Stimulated activated CD4-positive, alpha-beta T cell treated with anti-CD3 and anti-CD28 coated beads, Interleukin-15, amount 100 ng/mL, for 1 hour (primary cell): Measurements from ENCODE around the gene WDR35.
"Not testable (repeated sequence)": the region's sequence is repeated elsewhere in the genome, so short reads cannot be mapped to it uniquely, and the experiment has no call there.

Source experiments
- DNase-seq, 2 donors: peaks; one replicate each; pipeline ENCODE4 v3.0.0-alpha.2; 2020; ENCODE audit warnings: low read depth in 1 of 2, low spot score in 1 of 2

Gene WDR35

DNA sequence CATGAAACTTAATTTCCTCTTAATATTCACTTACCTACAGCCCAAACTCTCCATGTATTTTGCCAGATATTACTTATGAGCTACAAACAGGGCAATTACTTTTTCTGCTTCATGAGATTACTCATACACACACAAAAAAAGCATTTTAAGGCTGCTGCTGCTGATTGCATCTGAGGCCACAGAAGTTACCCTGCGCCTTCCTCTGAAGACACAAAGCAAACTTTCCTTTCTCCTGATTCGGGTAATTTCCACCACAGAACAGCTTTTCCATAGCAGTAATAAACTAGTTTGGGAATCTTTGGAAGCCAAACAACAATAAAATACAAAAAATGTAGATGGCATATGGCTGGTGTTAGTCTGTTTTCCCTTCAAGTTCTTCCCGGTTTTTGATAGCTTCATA, 94.4 kb downstream of the WDR35 start:
- no peak for DNase-seq

DNA sequence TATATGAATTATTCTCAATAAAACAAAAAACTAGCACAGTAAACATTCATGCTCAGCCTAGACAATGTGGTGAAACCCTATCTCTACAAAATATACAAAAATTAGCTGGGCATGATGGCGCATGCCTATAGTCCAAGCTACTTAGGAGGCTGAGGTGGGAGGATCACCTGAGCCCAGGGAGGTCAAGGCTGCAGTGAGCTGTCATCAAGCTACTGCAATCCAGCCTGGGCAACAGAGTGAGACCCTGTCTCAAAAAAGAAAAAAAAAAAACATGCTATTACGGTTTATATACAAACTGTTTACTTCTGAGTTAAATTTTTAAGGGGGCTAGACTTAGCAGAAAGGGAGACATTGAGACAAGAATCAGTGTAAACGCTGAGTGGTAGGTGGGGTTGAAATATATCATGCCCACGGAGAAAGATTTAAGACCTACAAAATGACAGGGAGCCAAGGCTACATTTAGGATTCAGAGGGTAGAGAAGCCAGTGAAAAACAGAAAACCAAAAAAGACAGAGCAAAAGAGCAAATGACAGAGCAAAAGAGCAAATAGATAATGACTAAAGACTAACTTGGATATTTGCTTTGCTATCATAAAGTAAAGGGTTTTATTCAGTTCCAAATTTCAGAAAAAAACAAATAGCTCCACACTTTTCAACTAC, 95.6 kb downstream of the WDR35 start:
- no peak for DNase-seq

DNA sequence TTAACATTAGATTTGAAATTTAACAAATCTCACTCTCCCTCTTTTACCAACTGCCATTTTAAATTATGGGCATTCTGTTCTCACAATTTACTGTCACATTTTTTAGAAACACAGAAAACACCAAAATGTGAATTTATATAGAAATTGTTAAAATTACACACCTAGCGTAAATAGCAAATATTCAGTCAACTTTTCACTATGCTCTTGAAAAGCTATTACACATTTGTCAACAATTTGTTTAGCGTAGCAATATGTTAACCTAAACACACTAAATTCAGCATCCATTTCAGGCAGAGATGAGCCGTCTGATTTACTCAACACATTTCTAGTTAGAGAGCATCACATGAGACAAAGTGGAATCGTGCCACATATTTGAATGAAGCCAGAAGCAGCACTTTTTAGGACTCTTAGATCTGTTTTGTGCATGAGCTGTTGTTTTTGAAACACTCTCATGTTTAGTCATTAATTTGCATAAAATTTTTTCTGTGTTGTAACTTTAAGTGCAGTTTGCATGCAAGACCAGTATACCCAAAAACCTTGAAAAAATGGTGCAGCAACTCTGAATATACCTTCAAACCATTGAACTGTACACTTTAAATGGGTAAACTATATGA, 96.3 kb downstream of the WDR35 start:
- no peak for DNase-seq

DNA sequence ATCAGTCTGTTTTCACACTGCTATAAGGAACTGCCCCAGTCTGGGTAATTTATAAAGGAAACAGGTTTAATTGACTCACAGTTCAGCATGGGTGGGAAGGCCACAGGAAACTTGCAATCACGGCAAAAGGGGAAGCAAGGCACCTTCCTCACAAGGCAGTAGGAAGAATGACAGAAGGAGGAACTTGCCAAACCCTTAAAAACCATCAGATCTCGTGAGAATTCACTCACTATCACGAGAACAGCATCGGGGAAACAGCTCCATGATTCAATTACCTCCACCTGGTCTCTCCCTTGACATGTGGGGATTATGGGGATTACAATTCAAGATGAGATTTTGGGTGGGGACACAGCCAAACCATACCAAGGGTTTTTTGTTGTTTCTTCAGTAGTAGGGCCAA, 97.9 kb downstream of the WDR35 start:
- DNase-seq, result not testable (repeated sequence)

DNA sequence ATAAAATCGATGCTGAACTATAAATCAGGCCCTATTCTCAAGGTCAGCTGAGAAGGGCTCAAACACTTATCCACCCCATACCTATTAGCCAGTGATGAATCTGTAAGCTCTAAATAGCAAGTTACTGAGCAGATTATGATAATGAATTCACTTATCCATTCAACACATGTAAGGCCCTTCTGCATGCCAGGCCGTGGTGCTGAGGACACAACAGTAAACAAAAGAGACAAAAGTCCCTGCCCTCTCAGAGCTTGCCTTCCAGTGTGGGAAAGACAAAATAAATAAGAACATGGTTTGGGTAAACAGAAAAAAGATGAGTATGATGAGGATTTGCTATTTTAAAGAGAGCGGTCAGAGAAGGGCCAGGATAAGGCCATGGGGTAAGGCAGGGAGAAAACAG, 99.8 kb downstream of the WDR35 start:
- DNase-seq, result no peak

DNA sequence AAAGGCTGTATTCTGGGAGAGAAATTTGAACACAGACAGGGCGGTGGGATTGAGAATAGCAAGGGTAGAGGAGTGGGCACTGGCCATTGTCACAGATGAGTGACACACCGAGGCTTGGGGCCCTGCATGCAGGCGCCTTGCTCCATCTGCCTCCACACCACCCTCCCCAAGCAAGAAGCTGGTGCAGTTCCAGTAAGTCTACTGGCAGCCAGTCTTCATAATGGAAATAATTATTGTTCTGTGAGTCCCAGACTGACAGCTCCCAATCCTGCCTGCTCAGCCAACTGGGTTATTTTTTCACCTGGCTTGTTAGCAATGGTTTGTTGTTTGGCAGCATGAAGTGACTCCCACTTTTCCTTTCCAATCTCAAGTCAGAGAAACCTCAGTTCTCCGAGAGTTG, 101.1 kb downstream of the WDR35 start:
- DNase-seq, result no peak

DNA sequence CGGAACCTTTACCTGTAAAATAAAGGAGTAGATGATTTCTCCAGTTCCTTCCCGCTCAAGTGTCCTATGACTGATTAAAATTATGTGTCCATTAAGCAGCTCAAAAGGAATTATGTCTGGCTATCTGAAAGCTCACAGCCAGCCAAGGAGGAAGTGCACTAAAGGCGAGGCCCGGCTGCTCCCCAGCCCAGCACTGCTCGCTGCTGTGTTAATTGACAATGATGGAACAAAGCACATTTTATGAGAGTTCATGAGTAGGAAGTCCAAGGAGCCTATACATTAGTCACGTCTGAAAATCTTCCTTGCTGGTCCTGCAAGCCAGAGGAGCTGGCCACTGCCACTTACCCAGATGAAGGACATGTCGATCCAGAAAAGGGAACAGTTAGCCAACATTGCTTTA, 102.4 kb downstream of the WDR35 start:
- DNase-seq, result no peak

DNA sequence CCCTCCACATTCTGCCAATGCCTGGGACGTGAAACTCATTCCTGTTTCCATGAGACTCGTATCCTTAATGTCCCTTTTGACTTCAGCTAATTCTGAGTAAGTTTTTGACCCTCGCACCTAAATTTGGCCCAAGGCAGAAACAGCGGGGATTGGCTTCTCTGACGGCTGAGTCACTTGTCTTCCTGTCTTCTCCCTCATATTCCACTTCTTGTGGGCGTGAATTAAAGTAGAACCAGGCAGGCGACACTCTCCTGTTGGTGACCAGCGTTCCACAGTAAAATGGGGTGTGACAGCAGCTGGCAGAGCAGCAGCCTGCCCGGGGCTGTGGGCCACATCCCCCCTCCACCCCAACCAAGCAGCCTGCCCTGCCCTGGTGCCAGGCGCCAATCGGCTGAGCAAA, 103.6 kb downstream of the WDR35 start:
- no peak for DNase-seq

DNA sequence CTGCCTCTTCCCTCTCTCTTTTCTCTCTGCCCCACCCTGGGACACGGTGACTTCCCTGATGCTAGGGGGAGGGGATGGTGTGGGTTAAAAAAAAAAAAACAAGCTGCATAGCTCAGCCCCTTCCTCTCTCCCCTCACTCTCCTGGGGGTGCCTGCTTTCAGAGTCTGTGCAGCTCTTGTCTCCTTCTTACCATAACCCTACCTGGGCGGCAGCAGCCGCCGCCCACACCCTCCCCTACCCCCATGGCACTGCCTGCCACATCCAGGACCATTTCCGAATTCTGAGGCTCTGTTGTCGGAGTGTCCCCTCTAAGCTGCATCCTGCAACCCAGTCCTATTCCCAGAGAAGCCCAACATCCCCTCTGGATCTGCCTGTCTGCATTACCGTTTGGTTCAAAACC, 104.1 kb downstream of the WDR35 start:
- DNase-seq, result no peak

DNA sequence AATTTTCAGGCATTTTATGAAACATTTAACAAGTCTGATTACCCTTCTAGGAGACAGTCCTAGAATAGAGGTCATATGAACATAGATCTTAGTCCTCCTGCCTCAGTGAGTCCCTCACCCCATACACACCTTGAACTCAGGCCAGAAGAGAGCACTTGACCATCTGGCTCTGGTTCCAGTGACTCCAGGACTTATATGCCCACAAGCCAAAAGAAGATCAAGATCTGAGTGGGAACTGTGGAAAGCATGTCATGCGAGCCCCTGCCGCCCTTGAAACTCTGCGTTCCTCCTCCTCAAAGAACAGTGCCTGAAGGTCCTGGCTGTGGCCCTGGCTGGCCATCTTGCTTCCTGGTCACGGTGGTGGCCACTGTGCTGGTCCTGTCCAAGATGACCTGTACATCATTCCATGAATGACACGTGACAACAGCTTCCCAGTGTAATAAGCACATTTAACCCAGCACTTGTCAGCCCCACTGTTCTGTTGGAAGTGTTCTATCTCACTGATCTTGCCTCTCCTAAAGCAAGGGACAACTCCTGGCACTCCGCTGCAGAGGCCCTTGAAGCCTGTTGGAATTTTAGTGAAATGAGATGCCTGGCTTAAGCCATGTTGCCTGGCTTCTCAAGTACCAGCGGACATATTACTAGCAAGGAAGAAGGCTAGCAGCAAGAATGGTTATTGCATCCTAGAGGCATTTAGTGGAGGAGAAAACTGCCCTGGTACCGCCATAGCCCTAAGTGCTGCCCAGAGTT, 105.8 kb downstream of the WDR35 start:
- no peak for DNase-seq

DNA sequence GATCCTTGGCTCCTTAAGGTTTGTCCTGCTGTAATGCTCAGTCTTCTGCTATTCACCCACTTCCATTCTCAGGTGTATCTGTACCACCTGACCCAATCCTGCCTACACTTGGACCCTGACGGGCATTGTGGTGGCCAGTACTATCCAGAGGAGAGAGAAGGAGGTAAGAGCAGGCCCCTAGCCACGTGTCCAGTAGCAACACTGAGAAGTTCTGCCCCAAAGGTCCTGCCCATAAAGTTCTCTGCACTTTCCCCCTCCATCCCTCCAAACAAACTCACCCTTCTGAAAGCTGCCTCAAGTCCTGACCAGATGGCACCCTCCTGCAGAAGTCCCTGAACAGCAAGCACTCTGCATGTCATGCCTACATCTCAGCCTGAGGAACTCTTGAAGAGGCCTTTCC, 106.4 kb downstream of the WDR35 start:
- DNase-seq, result no peak

DNA sequence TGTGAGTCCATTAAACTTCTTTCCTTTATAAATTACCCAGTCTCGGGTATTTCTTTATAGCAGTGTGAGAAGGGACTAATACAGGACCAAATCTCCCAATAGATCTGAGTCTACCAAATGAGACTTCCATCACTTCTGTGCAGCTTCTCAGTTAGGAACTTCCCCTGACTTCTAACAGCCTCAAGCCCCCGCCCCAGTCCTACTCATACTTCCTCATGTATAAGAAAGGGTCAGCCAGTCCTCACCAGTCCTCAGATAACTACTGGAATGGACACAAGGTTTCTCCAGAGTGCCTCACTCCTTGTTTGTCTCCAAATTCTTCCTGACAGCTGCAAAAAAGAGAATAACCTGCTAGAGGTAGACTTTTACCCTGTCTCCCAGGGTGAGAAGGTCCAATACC, 107.6 kb downstream of the WDR35 start:
- no peak for DNase-seq

DNA sequence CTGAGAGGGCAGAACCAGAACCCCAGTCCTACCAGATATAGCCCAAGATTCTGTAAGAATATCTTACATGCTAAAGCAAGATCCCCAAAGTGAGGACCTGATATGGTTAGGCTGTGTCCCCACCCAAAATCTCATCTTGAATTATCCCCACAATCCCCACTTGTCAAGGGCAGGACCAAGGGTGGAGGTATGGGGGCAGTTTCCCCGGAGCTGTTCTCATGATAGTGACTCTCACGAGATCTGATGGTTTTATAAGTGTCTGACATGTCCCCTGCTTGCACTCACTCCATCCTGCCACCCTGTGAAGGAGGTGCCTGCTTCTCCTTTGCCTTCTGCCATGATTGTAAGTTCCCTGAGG, 108.0 kb downstream of the WDR35 start:
- DNase-seq, result no peak

DNA sequence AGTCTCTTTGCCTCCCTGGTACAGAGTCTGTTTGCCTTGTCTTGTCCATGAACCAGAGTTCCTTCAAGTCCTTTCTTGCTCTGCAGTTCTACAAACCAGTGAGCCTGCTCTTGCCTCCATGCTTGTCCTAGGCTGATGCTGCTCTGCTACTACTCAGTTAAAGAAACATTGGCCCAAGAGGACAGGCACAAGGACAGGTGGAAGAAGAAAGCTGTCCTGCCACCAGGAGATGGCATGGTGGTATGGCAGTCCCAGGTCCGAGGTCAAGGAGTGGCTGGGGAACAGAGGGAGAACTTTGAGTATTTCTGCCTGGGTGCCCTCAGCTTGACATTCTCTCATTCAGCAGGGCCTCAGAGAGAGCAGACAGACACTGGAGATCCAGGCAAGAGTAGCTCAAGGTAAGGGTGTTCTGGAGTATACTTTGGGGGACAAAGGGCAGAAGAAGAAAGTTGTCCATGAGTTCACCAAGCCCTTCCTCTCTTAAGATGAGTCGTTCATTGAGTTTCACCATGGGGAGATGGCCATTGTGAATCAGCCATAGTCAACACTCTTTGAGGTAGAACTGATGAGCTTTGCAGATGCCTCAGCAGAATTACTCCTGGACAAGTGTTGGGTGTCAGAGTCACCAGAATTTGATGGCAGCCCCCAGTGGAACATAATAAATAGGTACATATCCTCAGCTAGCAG, 108.5 kb downstream of the WDR35 start:
- DNase-seq, result no peak

DNA sequence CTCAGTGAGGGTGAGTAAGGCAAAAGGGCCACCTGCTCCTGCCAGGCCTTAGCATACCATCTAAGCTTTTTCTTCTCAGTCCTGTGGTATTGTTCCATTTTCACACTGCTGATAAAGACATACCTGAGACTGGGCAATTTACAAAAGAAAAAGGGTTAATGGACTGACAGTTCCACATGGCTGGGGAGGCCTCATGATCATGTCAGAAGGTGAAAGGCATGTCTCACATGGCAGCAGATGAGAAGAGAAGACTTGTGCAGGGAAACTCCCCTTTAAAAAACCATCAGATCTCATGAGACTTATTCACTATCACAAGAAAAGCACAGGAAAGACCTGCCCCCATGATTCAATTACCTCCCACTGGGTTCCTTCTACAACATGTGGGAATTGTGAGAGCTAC, 109.7 kb downstream of the WDR35 start:
- DNase-seq, result not testable (repeated sequence)

DNA sequence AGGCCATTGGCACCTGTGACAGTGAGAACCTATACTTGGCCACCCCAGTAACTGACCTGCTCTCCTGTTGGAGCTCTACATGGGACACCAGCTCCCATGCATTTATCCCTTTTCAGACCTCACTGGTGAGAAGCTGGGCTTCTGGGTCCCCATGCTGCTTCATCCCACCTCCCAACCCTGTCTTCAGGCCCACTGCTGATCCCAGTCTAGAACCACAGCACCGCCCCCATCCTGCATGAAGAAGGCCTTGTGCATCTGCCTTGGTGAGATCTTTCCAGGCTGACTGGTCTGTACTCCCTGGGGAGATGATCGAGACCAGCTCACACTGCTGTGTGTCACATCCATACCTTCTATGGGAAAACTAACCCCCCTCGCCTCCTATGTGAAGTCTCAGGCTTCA, 110.8 kb downstream of the WDR35 start:
- DNase-seq, result no peak

DNA sequence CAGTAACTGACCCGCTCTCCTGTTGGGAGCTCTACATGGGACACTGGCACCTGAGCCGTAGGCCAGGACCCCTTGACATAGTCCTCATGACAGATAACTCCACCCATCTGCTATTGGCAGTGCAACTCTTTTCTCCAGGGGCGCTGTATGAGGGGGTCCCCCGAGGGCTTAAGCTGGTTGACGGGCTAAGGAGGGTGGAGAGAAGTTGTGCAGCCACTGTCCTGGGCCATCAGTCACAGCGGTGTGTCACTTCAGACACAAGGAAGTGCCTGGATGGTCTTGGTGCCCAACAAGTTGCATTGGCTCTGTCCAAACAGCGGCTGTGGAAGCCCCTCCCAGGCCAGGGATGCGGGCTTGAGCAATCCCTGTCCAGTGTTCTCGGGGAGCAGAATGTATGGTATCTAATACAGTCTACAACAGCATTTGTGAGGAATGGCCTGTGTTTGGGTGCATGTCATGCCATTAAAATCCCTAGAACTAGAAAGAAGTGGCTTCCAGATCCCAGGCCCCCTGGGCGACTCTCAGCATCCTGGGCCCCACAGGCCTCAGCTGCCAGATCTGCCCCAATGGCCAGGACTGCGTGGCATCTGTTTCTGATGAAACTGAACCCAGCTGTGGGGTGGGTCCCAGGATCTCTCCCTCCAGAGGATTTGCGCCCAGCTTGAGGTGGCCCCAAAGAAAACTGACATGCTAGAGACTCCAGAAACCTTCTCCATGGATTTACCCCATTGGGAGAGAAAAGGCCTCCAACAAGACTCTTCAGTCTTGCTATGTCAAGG, 111.4 kb downstream of the WDR35 start:
- DNase-seq, result no peak

DNA sequence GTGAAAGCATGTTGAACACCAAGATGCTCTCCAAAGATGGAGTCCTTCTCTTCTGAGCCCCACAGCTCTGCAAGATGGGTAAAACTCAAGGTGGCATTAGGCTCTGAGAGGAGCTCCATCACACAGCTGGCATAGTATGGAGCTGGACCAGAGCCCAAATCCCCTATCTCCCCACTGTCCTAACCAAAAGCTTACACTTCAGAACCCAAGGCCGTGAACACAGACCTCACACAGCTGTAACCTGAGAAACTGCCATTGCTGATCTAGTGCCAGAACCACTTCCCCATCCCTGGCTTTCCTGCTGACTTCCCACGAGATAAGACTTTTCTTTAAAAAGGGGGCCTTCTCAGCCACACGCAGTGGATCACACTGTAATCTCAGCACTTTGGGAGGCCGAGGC, 113.2 kb downstream of the WDR35 start:
- DNase-seq, result no peak

DNA sequence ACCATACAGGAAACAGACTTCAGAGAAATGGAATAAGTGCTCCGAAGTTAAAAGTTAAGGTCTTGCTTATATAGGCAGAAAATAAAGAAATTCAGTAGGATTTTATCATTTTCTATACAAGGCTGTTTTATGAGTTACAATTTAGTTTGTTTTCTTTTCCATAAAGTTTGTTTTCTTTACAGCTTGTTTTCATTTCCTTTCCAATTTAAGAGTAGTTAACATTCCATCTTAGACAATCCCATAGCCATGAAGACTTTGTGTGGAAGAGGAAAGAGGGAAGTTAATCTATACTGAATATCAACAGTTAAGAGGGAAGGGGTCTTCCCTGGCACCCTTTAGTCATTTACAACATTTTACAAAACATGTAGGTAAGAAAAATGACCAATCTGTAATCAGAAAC, 114.6 kb downstream of the WDR35 start:
- DNase-seq, result no peak

DNA sequence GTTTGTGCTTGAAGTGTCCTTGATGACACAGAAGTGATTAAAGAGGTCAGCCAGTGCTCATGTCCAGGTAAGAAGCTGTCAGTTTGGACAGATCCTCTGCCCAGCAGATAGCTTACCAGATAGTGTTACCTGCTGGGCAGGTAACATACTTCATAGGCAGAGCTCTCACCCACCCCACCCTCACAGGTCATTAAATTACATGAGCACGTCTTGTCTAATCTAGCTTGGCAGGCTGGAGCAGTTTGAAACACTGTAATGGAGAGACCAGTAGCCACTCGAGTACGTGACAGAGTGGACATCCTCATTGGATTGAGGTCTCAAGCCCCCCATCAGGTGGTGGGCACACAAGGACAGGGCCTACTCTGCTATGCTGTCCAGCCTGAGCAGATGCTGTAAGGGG, 115.2 kb downstream of the WDR35 start:
- no peak for DNase-seq

DNA sequence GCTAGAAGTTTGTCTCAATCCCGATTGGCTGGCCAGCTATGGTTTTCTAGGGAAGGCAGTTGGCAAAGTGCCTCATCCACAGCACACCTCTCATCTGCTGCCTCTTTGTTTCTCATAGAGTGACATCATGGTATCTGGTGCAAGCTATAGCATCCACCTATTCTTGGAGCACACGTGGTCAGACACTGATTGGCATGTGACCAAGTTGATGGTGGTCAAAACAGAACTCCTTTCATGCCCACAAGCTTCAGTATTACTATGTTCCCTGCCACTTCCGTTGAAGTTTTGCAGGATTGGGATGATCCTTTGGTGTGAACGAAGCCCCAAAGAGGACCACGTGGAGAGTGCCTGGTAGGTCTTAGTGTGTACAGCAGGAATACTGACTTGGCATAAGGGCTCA, 116.9 kb downstream of the WDR35 start:
- DNase-seq, result no peak
